ENCODE measurements around the gene PGM2. TPM values are rescaled to one million over a fixed set of nuclear protein-coding genes. Genes with fewer than 3 reads are reported as not detected.

Gene PGM2
- total and polyA plus RNA-seq, 2 experiments from 2014 or later, result 20.6 to 50.9 TPM

DNA sequence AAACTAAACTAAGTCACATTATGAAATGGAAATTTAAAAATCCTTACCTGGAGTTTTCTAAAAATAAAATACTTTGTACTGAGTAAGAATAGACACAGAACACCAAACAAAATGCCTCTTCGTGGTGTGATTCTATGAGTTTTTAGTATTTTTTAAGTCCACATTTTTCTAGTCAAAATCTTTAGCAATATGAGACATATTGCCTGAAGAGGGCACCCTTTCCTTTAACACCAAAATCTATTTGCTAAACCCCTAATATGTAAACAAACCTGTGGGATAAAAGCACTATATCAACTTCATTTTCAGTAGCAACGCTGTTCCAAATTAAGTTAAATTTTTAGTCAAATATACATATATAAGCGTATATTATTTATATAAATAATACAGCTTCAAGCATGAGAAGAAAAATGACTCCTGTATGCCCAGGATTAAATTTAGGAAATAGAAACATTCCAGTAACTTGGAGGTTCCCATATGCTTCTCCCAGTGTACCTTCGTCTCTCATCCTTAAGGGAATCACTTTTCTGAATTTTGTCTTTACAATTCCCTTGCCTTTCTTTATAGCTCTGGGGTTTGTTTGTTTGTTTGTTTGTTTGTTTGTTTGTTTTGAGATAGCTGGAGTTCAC lies 23.0 kb upstream of the PGM2 start:
- H3K4me1 ChIP-seq (ENCODE audit: low read depth), result no peaks in the 10 kb centered on the region
- no peaks in the 10 kb centered on the region for H3K36me3 ChIP-seq
- TF ChIP-seq CTCF (IDR thresholded peaks at IDR 0.05; ENCODE audit: low read depth, low read length), result peak; percentile 54
- H3K27me3 ChIP-seq, result no peaks in the 10 kb centered on the region
- H3K27ac ChIP-seq, result no peak overlapping the region
- H3K9me3 ChIP-seq (ENCODE audit: low read depth), result no peaks in the 10 kb centered on the region
- H3K4me3 ChIP-seq, result no peak overlapping the region
- peak; percentile 61 to 78 for DNase-seq (ENCODE audit: low read depth in 1 of 2, low spot score in 1 of 2)

- no peaks in the 10 kb centered on the region for H3K36me3 ChIP-seq
- no peak for DNase-seq (ENCODE audit: low read depth in 1 of 2, low spot score in 1 of 2)
Measured at GRCh38 chr4:37805091-37805490, 21.4 kb upstream of the PGM2 start.

GRCh38 chr4:37812713-37813112 lies 13.8 kb upstream of the PGM2 start:
- Histone ChIP-seq H3K4me3 (no peak overlapping the region), H3K36me3 (no peaks in the 10 kb centered on the region), H3K4me1 (ENCODE audit: low read depth) (no peaks in the 10 kb centered on the region), H3K9me3 (ENCODE audit: low read depth) (no peaks in the 10 kb centered on the region), H3K27ac (no peak overlapping the region), H3K27me3 (no peaks in the 10 kb centered on the region)
- no peak for TF ChIP-seq CTCF (IDR thresholded peaks at IDR 0.05; ENCODE audit: low read depth, low read length)
- DNase-seq (ENCODE audit: low read depth in 1 of 2, low spot score in 1 of 2), result peak in 1 of 2 donors; percentile 64

More at GRCh38 chr4:37805091-37805490, 21.4 kb upstream of the PGM2 start:
- no peak for TF ChIP-seq CTCF (IDR thresholded peaks at IDR 0.05; ENCODE audit: low read depth, low read length)
- no peak overlapping the region for H3K4me3 ChIP-seq
- no peaks in the 10 kb centered on the region for H3K27me3 ChIP-seq
- H3K9me3 ChIP-seq (ENCODE audit: low read depth), result no peaks in the 10 kb centered on the region
- H3K4me1 ChIP-seq (ENCODE audit: low read depth), result no peaks in the 10 kb centered on the region
- H3K27ac ChIP-seq, result no peak overlapping the region

DNA sequence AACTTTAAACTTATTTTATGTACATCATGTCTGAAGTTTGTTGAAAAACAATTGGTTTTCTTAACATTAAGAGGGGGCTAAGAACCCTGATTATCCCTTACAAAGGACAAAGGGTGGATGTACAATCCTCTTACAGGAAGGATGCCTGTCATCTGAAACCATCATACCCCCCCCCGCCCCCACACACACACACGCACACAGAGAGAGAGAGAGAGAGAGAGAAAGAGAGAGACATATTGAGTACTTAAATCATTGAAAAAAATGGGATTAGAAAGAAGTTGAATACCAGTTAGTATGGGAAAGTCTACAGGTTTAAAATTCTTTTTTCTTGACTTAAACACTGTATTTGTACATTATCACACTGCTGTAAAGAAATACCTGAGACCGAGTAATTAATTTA lies 10.9 kb upstream of the PGM2 start:
- no peak for TF ChIP-seq CTCF (IDR thresholded peaks at IDR 0.05; ENCODE audit: low read depth, low read length)
- no peaks in the 10 kb centered on the region for H3K4me1 ChIP-seq (ENCODE audit: low read depth)
- no peaks in the 10 kb centered on the region for H3K27me3 ChIP-seq
- no peak overlapping the region for H3K27ac ChIP-seq
- H3K36me3 ChIP-seq, result no peaks in the 10 kb centered on the region
- H3K4me3 ChIP-seq, result no peak overlapping the region
- no peak for DNase-seq (ENCODE audit: low read depth in 1 of 2, low spot score in 1 of 2)
- H3K9me3 ChIP-seq (ENCODE audit: low read depth), result no peaks in the 10 kb centered on the region

- H3K4me1 ChIP-seq (ENCODE audit: low read depth), result no peaks in the 10 kb centered on the region
- TF ChIP-seq CTCF (IDR thresholded peaks at IDR 0.05; ENCODE audit: low read depth, low read length), result no peak
- H3K4me3 ChIP-seq, result no peak overlapping the region
- H3K27ac ChIP-seq, result no peak overlapping the region
- no peak for DNase-seq (ENCODE audit: low read depth in 1 of 2, low spot score in 1 of 2)
- no peaks in the 10 kb centered on the region for H3K27me3 ChIP-seq
- no peaks in the 10 kb centered on the region for H3K9me3 ChIP-seq (ENCODE audit: low read depth)
- H3K36me3 ChIP-seq, result no peaks in the 10 kb centered on the region
Measured at GRCh38 chr4:37816006-37816405, 10.5 kb upstream of the PGM2 start.

Data from cardiac muscle cell (in vitro differentiated cells and primary cell).